H1 (cell line): Measurements from ENCODE around the gene FASTKD3. TPM values are rescaled to one million over a fixed set of nuclear protein-coding genes. Genes with fewer than 3 reads are reported as not detected.

ENCODE experiments used
- CTCF ChIA-PET: fragments of 300-600 bp; sonication (Branson Sonifier 250); formaldehyde crosslinking; loops from one replicate; lab custom pipeline; 2021; ENCODE audit not compliant: partially characterized antibody; lab: Charles Lee
- POLR2A ChIA-PET: fragments of 300-600 bp; sonication (Branson Sonifier 250); formaldehyde crosslinking; loops from one replicate; lab custom pipeline; 2021; ENCODE audit warnings: inconsistent platforms; ENCODE audit not compliant: partially characterized antibody; lab: Charles Lee
- DNase-seq, 2 experiments: peaks; one replicate each; pipeline versions ENCODE4 v3.0.0 to v3.0.0-alpha.2; 2010 to 2022; ENCODE audit warnings: low spot score in 2 of 2, low read depth in 1 of 2, mixed read lengths in 1 of 2
- FAIRE-seq: peaks from 2 replicates; lab custom pipeline; 2011; peaks lifted over from hg19 to GRCh38; lab: Jason Lieb, UNC
- H2AFZ ChIP-seq: 2 replicates; pipeline ENCODE4 v1.8.1; 2012; ENCODE audit warnings: low read length, inconsistent platforms
- H2AK5ac ChIP-seq: 2 replicates; pipeline ENCODE4 v1.6.1; 2013; ENCODE audit warnings: low read depth, low read length
- H2BK120ac ChIP-seq: replicated peaks from 2 replicates; pipeline ENCODE3; 2013; ENCODE audit warnings: low read depth, low read length, inconsistent platforms
- H2BK12ac ChIP-seq: 2 replicates; pipeline ENCODE4 v1.6.1; 2013; ENCODE audit warnings: low read depth, low read length
- H2BK15ac ChIP-seq: 2 replicates; pipeline ENCODE4 v1.6.1; 2013; ENCODE audit warnings: low read length
- H2BK20ac ChIP-seq: 2 replicates; pipeline ENCODE4 v1.6.1; 2013; ENCODE audit warnings: low read length
- H2BK5ac ChIP-seq: 2 replicates; pipeline ENCODE4 v1.6.1; 2013; ENCODE audit warnings: low read depth, low read length
- H3K14ac ChIP-seq: 2 replicates; pipeline ENCODE4 v1.6.1; 2013; ENCODE audit warnings: inconsistent platforms; ENCODE audit not compliant: insufficient read length
- H3K18ac ChIP-seq: 2 replicates; pipeline ENCODE4 v1.6.1; 2013; ENCODE audit warnings: low read length; ENCODE audit errors: extremely low read depth
- H3K23ac ChIP-seq: 2 replicates; pipeline ENCODE4 v1.6.1; 2013; ENCODE audit warnings: inconsistent platforms; ENCODE audit not compliant: insufficient read length
- H3K23me2 ChIP-seq: 2 replicates; pipeline ENCODE4 v1.6.1; 2013; ENCODE audit warnings: low read depth, low read length
- H3K27ac ChIP-seq: 2 replicates; pipeline ENCODE4 v1.6.1; 2011; ENCODE audit warnings: low read depth, low read length, inconsistent platforms
- H3K27me3 ChIP-seq, 4 experiments: replicated peaks in 1 of 4; 1 replicate in 1 of 4; 2 replicates in 3 of 4; pipeline versions ENCODE4 v1.6.1 to v1.8.1; 2011 to 2013; ENCODE audit warnings: low read length in 3 of 4, mild to moderate bottlenecking in 3 of 4, inconsistent platforms in 2 of 4, mixed read lengths in 2 of 4, moderate library complexity in 1 of 4; ENCODE audit not compliant: control insufficient read depth in 3 of 4, insufficient read depth in 3 of 4; ENCODE audit errors: extremely low read depth in 1 of 4
- H3K36me3 ChIP-seq, 4 experiments: 2 replicates each; pipeline versions ENCODE4 v1.6.1 to v1.8.1; 2011 to 2013; ENCODE audit warnings: mild to moderate bottlenecking in 4 of 4, low read length in 3 of 4, moderate library complexity in 2 of 4, control low read depth in 1 of 4, inconsistent platforms in 1 of 4; ENCODE audit not compliant: insufficient read depth in 4 of 4, control insufficient read depth in 2 of 4
- H3K4ac ChIP-seq: replicated peaks from 2 replicates; pipeline ENCODE3; 2013; ENCODE audit warnings: low read length, low read depth, mixed read lengths, inconsistent platforms; ENCODE audit not compliant: insufficient read length
- H3K4me1 ChIP-seq, 4 experiments: replicated peaks in 1 of 4; 1 replicate in 1 of 4; 2 replicates in 3 of 4; pipeline versions ENCODE4 v1.6.1 to v1.8.1; 2011 to 2013; ENCODE audit warnings: low read length in 3 of 4, inconsistent platforms in 2 of 4, mixed read lengths in 1 of 4; ENCODE audit not compliant: insufficient read depth in 4 of 4, control insufficient read depth in 3 of 4
- H3K4me2 ChIP-seq, 2 experiments: 2 replicates each; pipeline versions ENCODE4 v1.6.1 to v1.8.1; 2011 to 2013; ENCODE audit warnings: low read depth in 2 of 2, low read length in 2 of 2, control low read depth in 1 of 2, inconsistent platforms in 1 of 2, mild to moderate bottlenecking in 1 of 2; ENCODE audit not compliant: insufficient read depth in 1 of 2
- H3K4me3 ChIP-seq, 4 experiments: fragments of 200-600, 300-600 bp in 1 of 4; sonication (generic), shearing (Covaris generic), sonication (Bioruptor Twin) in 1 of 4; 2 replicates each; pipeline versions ENCODE4 v1.5.1 to v1.8.1; 2011 to 2016; ENCODE audit warnings: low read length in 4 of 4, low read depth in 3 of 4, control low read depth in 2 of 4, inconsistent platforms in 2 of 4, mild to moderate bottlenecking in 2 of 4, mixed read lengths in 1 of 4, moderate library complexity in 1 of 4; ENCODE audit not compliant: insufficient read depth in 2 of 4; ENCODE audit errors: extremely low read depth in 1 of 4
- H3K56ac ChIP-seq: replicated peaks from 2 replicates; pipeline ENCODE3; 2013; ENCODE audit warnings: low read depth, mild to moderate bottlenecking, mixed read lengths, low read length, inconsistent platforms; ENCODE audit not compliant: insufficient read length
- H3K79me1 ChIP-seq: 2 replicates; pipeline ENCODE4 v1.6.1; 2013; ENCODE audit warnings: low read depth, low read length, control low read depth
- H3K79me2 ChIP-seq, 2 experiments: 2 replicates each; pipeline versions ENCODE4 v1.6.1 to v1.8.1; 2012 to 2013; ENCODE audit warnings: low read length in 2 of 2, mild to moderate bottlenecking in 2 of 2, inconsistent platforms in 1 of 2; ENCODE audit not compliant: insufficient read depth in 2 of 2, control insufficient read depth in 1 of 2
- H3K9ac ChIP-seq, 4 experiments: replicated peaks in 1 of 4; 1 replicate in 1 of 4; 2 replicates in 3 of 4; pipeline versions ENCODE4 v1.6.1 to v1.8.1; 2011 to 2013; ENCODE audit warnings: low read depth in 3 of 4, low read length in 3 of 4, control low read depth in 2 of 4, mild to moderate bottlenecking in 2 of 4, moderate library complexity in 2 of 4, inconsistent platforms in 1 of 4; ENCODE audit errors: extremely low read depth in 1 of 4
- H3K9me3 ChIP-seq, 2 experiments: 2 replicates each; pipeline versions ENCODE4 v1.6.1 to v1.8.1; 2012 to 2013; ENCODE audit warnings: mild to moderate bottlenecking in 2 of 2, moderate library complexity in 2 of 2, control low read depth in 1 of 2, inconsistent platforms in 1 of 2, low read depth in 1 of 2, low read length in 1 of 2, mixed read lengths in 1 of 2; ENCODE audit not compliant: insufficient read depth in 2 of 2
- H4K20me1 ChIP-seq, 2 experiments: replicated peaks in 1 of 2; 2 replicates each; pipeline versions ENCODE3 to v1.8.1; 2011 to 2013; ENCODE audit warnings: inconsistent platforms in 2 of 2, low read length in 2 of 2, mild to moderate bottlenecking in 1 of 2; ENCODE audit not compliant: insufficient read depth in 2 of 2, control insufficient read depth in 1 of 2
- H4K5ac ChIP-seq: 2 replicates; pipeline ENCODE4 v1.6.1; 2013; ENCODE audit warnings: low read length, low read depth, mixed read lengths, inconsistent platforms; ENCODE audit not compliant: insufficient read length
- H4K8ac ChIP-seq: 2 replicates; pipeline ENCODE4 v1.8.0; 2013; ENCODE audit warnings: mild to moderate bottlenecking, moderate library complexity, low read length, inconsistent platforms; ENCODE audit not compliant: insufficient read depth; ENCODE audit errors: extremely low read depth
- H4K91ac ChIP-seq: replicated peaks from 2 replicates; pipeline ENCODE3; 2013; ENCODE audit warnings: low read length, mixed read lengths, inconsistent platforms; ENCODE audit not compliant: insufficient read length
- CTBP2 ChIP-seq: IDR thresholded peaks from 2 replicates; pipeline ENCODE4 v1.7.0; 2011; ENCODE audit warnings: borderline replicate concordance, mild to moderate bottlenecking, moderate library complexity, mixed read lengths, low read length; ENCODE audit not compliant: insufficient read depth, insufficient read length
- EZH2 ChIP-seq: fragments of 200-600 bp; sonication (generic); IDR thresholded peaks from 2 replicates; pipeline ENCODE4 v1.7.1; 2012; ENCODE audit warnings: low read depth, mild to moderate bottlenecking, moderate library complexity, low read length, inconsistent platforms; ENCODE audit not compliant: severe bottlenecking
- GABPA ChIP-seq: IDR thresholded peaks from 2 replicates; pipeline ENCODE4 v1.6.1; 2011; ENCODE audit warnings: mild to moderate bottlenecking, low read length, moderate library complexity, borderline replicate concordance; ENCODE audit not compliant: insufficient read depth
- POLR2AphosphoS5 ChIP-seq: IDR thresholded peaks from 2 replicates; pipeline ENCODE4 v1.6.1; 2011; ENCODE audit warnings: low read depth, low read length
- RXRA ChIP-seq: IDR thresholded peaks from 2 replicates; pipeline ENCODE4 v1.6.1; 2011; ENCODE audit warnings: low read depth, mild to moderate bottlenecking, low read length, moderate library complexity; ENCODE audit not compliant: insufficient read depth
- SAP30 ChIP-seq: fragments of 300-600 bp; sonication (generic); IDR thresholded peaks from 2 replicates; pipeline ENCODE4 v1.7.1; 2012; ENCODE audit warnings: low read length, moderate library complexity, mild to moderate bottlenecking, inconsistent platforms; ENCODE audit not compliant: insufficient read depth, insufficient replicate concordance
- SIX5 ChIP-seq: IDR thresholded peaks from 2 replicates; pipeline ENCODE4 v1.6.1; 2011; ENCODE audit warnings: mild to moderate bottlenecking, low read depth, low read length
- SP1 ChIP-seq: IDR thresholded peaks from 2 replicates; pipeline ENCODE4 v1.6.1; 2011; ENCODE audit warnings: low read depth, low read length
- SUZ12 ChIP-seq: fragments of 200-600 bp; sonication (generic); IDR thresholded peaks from 2 replicates; pipeline ENCODE4 v1.6.1; 2012; ENCODE audit warnings: mild to moderate bottlenecking, inconsistent platforms, low read length, moderate library complexity, mixed read lengths
- TAF1 ChIP-seq: IDR thresholded peaks from 2 replicates; pipeline ENCODE4 v1.6.1; 2011; ENCODE audit warnings: mild to moderate bottlenecking, low read depth, low read length
- ZNF274 ChIP-seq: IDR thresholded peaks from 2 replicates; pipeline ENCODE4 v1.7.0; 2012; ENCODE audit warnings: low read length, borderline replicate concordance; ENCODE audit errors: extremely low read depth
- WGBS, 2 experiments: shearing (Covaris generic) in 1 of 2; methylation state at CpG; one replicate each; pipeline versions ENCODE4 v1.1.6 to v1.1.7; 2013 to 2015; ENCODE audit warnings: low lambda C conversion rate in 2 of 2, mixed read lengths in 2 of 2, inconsistent platforms in 1 of 2, low coverage in 1 of 2, missing lambda C conversion rate in 1 of 2; ENCODE audit not compliant: insufficient replicate concordance in 2 of 2, insufficient coverage in 1 of 2, insufficient read length in 1 of 2; ENCODE audit errors: extremely low coverage in 1 of 2, missing lambda C conversion rate in 1 of 2; 5-methylcytosine and 5-hydroxymethylcytosine counted together
- polyA plus RNA-seq, 7 experiments: library from polyadenylated mRNA; depleted of rRNA in 3 of 7; stranded (reverse) in 5 of 7; unstranded in 2 of 7; fragments of >200 nt in 5 of 7; fragments of 200-250 nt in 2 of 7; gene quantifications; 1 replicate in 5 of 7; 2 replicates in 1 of 7; 4 replicates in 1 of 7; pipeline versions ENCODE4 v1.2.1 to v1.2.3, GENCODE V29; 2011 to 2013; ENCODE audit warnings: missing spikeins in 2 of 7, mixed read lengths in 2 of 7
- total RNA-seq: library from RNA; stranded (reverse); fragmentation: NEBNext Ultra II Directional; extraction: Animal tissue kit (Norgen Biotek cat#: 25700); gene quantifications from 2 replicates; pipeline ENCODE4 v1.2.1, GENCODE V29; 2021
- TF ChIP-seq, protein P1 (sequence below): IDR thresholded peaks from 2 replicates; pipeline ENCODE4 v1.6.1; 2012; ENCODE audit warnings: inconsistent platforms

The FASTKD3 gene
- total and polyA plus RNA-seq, 2 of the 8 experiments (the other 6 are each of a cell fraction or from before 2014, with no cell fraction given): 5.6 to 7.6 TPM

DNA sequence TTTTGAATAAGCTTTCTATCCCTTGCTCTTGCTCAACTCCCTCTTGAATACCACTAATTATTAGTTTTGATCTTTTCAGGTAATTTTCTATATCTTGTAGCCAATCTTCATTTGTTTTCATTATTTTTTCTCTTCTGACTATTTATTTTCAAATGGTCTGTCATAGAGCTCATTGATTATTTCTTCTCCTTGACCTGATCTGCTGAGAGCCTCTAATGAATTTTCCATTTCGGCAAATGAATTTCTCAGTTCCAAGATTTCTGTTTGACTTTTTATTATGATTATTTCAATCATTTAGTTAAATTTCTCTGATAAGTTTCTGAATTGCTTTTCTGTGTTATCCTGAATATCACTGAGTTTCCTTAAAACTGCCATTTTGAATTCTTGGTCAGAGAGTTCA, 39.5 kb upstream of the FASTKD3 start:
- H2BK20ac ChIP-seq: no peak overlapping the region
- peaks cover 0 to 11% of the 10 kb centered on the region in 2 experiments; a peak in 2 of 4 replicates for H3K9me3 ChIP-seq
- 94% methylated on average over 1 of the region's 1 CpG; no CpG with 5 or more reads in 1 of the 2 experiments for WGBS, 2 experiments
- H3K23ac ChIP-seq: no peak overlapping the region
- H2BK120ac ChIP-seq: no peak overlapping the region
- no peak overlapping the region for H3K56ac ChIP-seq
- H3K79me2 ChIP-seq: no peaks in the 10 kb centered on the region
- no peak overlapping the region for H3K9ac ChIP-seq
- no peaks in the 10 kb centered on the region for H3K23me2 ChIP-seq
- no peak overlapping the region for H2BK15ac ChIP-seq
- no peak overlapping the region for H3K14ac ChIP-seq
- H3K4me2 ChIP-seq: no peak overlapping the region
- no peak overlapping the region for H4K5ac ChIP-seq
- H3K27ac ChIP-seq: no peak overlapping the region
- no peaks in the 10 kb centered on the region for H3K79me1 ChIP-seq
- TF ChIP-seq POLR2AphosphoS5 (no peak), SIX5 (no peak), SAP30 (no peak), EZH2 (no peak), TAF1 (no peak), CTBP2 (no peak), ZNF274 (no peak), SP1 (no peak), GABPA (no peak), RXRA (no peak), SUZ12 (no peak)
- TF ChIP-seq, protein P1, sequence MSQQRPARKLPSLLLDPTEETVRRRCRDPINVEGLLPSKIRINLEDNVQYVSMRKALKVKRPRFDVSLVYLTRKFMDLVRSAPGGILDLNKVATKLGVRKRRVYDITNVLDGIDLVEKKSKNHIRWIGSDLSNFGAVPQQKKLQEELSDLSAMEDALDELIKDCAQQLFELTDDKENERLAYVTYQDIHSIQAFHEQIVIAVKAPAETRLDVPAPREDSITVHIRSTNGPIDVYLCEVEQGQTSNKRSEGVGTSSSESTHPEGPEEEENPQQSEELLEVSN: no peak
- peaks cover 0 to 5% (median 2%) of the 10 kb centered on the region in 4 experiments; a peak in 4 of 8 replicates for H3K36me3 ChIP-seq
- no peaks in the 10 kb centered on the region for H4K20me1 ChIP-seq
- DNase-seq (no peak), FAIRE-seq (no peak)
- no peak overlapping the region for H4K91ac ChIP-seq
- H3K4ac ChIP-seq: no peak overlapping the region
- no peak overlapping the region for H2BK12ac ChIP-seq
- H2AK5ac ChIP-seq: no peak overlapping the region
- CTCF ChIA-PET: interaction anchor here (1.3 kb wide), 1 partner anchor 11 kb away, joined by 3 read pairs; no protein-coding TSS in a partner anchor
- H3K4me1 ChIP-seq: no peaks in the 10 kb centered on the region
- POLR2A ChIA-PET: no interaction called here
- no peak overlapping the region for H4K8ac ChIP-seq
- no peak overlapping the region for H2BK5ac ChIP-seq
- no peaks in the 10 kb centered on the region for H3K27me3 ChIP-seq
- H2AFZ ChIP-seq: no peak overlapping the region
- no peak overlapping the region for H3K18ac ChIP-seq
- H3K4me3 ChIP-seq: no peak overlapping the region
